IMR-90 (cell line): ENCODE data around the gene SLC19A1. TPM values are rescaled to one million over a fixed set of nuclear protein-coding genes. Genes with fewer than 3 reads are reported as not detected.

ENCODE experiments used
- ATAC-seq: fragments of 200-7000 bp; cut with Tn5 transposase; 2 replicates; pipeline ENCODE4 v1.9.1; 2020; ENCODE audit warnings: low read depth, mild to moderate bottlenecking, moderate library complexity
- BruUV-seq: library from RNA; stranded (reverse); fragments of 400-500 nt; replicated peaks from 2 replicates; lab custom pipeline; 2021; lab: Mats Ljungman, UMichigan
- CTCF ChIA-PET: fragments of 300-600 bp; formaldehyde crosslinking; extraction: SDS; loops from one replicate; lab custom pipeline; 2021; ENCODE audit warnings: antibody characterized with exemption; lab: Yijun Ruan, JAX
- POLR2A ChIA-PET: fragments of 300-600 bp; sonication (Branson Sonifier 250); formaldehyde crosslinking; loops from one replicate; lab custom pipeline; 2022; ENCODE audit warnings: antibody characterized with exemption; ENCODE audit not compliant: unreplicated experiment; lab: Charles Lee
- DNase-seq: peaks from one replicate; pipeline ENCODE4 v3.0.0; 2013
- H2AFZ ChIP-seq: replicated peaks from 2 replicates; pipeline ENCODE3; 2013; ENCODE audit warnings: low read length, mild to moderate bottlenecking; ENCODE audit not compliant: poor library complexity
- H2AK5ac ChIP-seq: 2 replicates; pipeline ENCODE4 v1.6.1; 2013; ENCODE audit warnings: low read depth, low read length, inconsistent platforms
- H2AK9ac ChIP-seq: replicated peaks from 2 replicates; pipeline ENCODE3; 2013; ENCODE audit warnings: mild to moderate bottlenecking, low read depth, low read length, moderate library complexity; ENCODE audit not compliant: poor library complexity
- H2BK120ac ChIP-seq: 2 replicates; pipeline ENCODE4 v1.6.1; 2013; ENCODE audit warnings: low read depth, low read length, inconsistent platforms
- H2BK15ac ChIP-seq: 3 replicates; pipeline ENCODE4 v1.6.1; 2013; ENCODE audit warnings: low read depth, low read length, inconsistent platforms
- H2BK20ac ChIP-seq: 2 replicates; pipeline ENCODE4 v1.6.1; 2013; ENCODE audit warnings: low read depth, mild to moderate bottlenecking, inconsistent platforms, low read length, moderate library complexity
- H2BK5ac ChIP-seq: 2 replicates; pipeline ENCODE4 v1.6.1; 2013; ENCODE audit warnings: mild to moderate bottlenecking, low read depth, low read length, inconsistent platforms; ENCODE audit not compliant: poor library complexity, severe bottlenecking
- H3K14ac ChIP-seq: replicated peaks from 2 replicates; pipeline ENCODE4 v1.6.1; 2013; ENCODE audit warnings: low read depth, low read length, inconsistent platforms
- H3K18ac ChIP-seq: 2 replicates; pipeline ENCODE4 v1.6.1; 2013; ENCODE audit warnings: low read depth, low read length, control low read depth
- H3K23ac ChIP-seq: 2 replicates; pipeline ENCODE4 v1.6.1; 2013; ENCODE audit warnings: low read depth, low read length, inconsistent platforms
- H3K27ac ChIP-seq: 2 replicates; pipeline ENCODE4 v1.5.1; 2013; ENCODE audit warnings: mild to moderate bottlenecking, control low read depth, low read length; ENCODE audit not compliant: insufficient read depth
- H3K27me3 ChIP-seq: 2 replicates; pipeline ENCODE4 v1.6.1; 2013; ENCODE audit warnings: low read length; ENCODE audit not compliant: control insufficient read depth, insufficient read depth
- H3K36me3 ChIP-seq: 2 replicates; pipeline ENCODE4 v1.6.1; 2013; ENCODE audit warnings: low read length, mixed read lengths; ENCODE audit not compliant: control insufficient read depth, insufficient read depth
- H3K4ac ChIP-seq: 2 replicates; pipeline ENCODE4 v1.6.1; 2013; ENCODE audit warnings: low read depth, low read length, inconsistent platforms
- H3K4me1 ChIP-seq: 2 replicates; pipeline ENCODE4 v1.6.1; 2013; ENCODE audit warnings: low read length, mixed read lengths; ENCODE audit not compliant: control insufficient read depth, insufficient read depth
- H3K4me2 ChIP-seq: 2 replicates; pipeline ENCODE4 v1.6.1; 2013; ENCODE audit warnings: low read depth, mild to moderate bottlenecking, control low read depth, low read length, moderate library complexity
- H3K4me3 ChIP-seq: 2 replicates; pipeline ENCODE4 v1.5.1; 2013; ENCODE audit warnings: low read depth, mild to moderate bottlenecking, control low read depth, low read length, moderate library complexity; ENCODE audit not compliant: insufficient read depth
- H3K56ac ChIP-seq: 2 replicates; pipeline ENCODE4 v1.6.1; 2013; ENCODE audit warnings: low read length, inconsistent platforms; ENCODE audit not compliant: insufficient read depth; ENCODE audit errors: extremely low read depth
- H3K79me1 ChIP-seq, 2 experiments: 2 replicates each; pipeline ENCODE4 v1.6.1; 2013; ENCODE audit warnings: low read length in 2 of 2, inconsistent platforms in 1 of 2, low read depth in 1 of 2
- H3K9ac ChIP-seq: 2 replicates; pipeline ENCODE4 v1.6.1; 2013; ENCODE audit warnings: low read depth, low read length, control low read depth
- H3K9me1 ChIP-seq: 2 replicates; pipeline ENCODE4 v1.6.1; 2013; ENCODE audit warnings: low read length, inconsistent platforms; ENCODE audit not compliant: insufficient read depth
- H3K9me3 ChIP-seq: 2 replicates; pipeline ENCODE4 v1.6.1; 2013; ENCODE audit warnings: low read length; ENCODE audit not compliant: control insufficient read depth, insufficient read depth
- H4K20me1 ChIP-seq: 2 replicates; pipeline ENCODE4 v1.6.1; 2013; ENCODE audit warnings: low read length, inconsistent platforms; ENCODE audit not compliant: insufficient read depth
- H4K5ac ChIP-seq: 2 replicates; pipeline ENCODE4 v1.6.1; 2013; ENCODE audit warnings: mild to moderate bottlenecking, low read depth, low read length, control low read depth
- H4K8ac ChIP-seq, 2 experiments: 2 replicates each; pipeline ENCODE4 v1.6.1; 2013; ENCODE audit warnings: low read depth in 2 of 2, low read length in 2 of 2, control low read depth in 1 of 2, inconsistent platforms in 1 of 2
- H4K91ac ChIP-seq: 2 replicates; pipeline ENCODE4 v1.6.1; 2013; ENCODE audit warnings: low read depth, low read length, inconsistent platforms; ENCODE audit not compliant: insufficient read depth
- CHD1 ChIP-seq: IDR thresholded peaks from 2 replicates; pipeline ENCODE4 v1.6.1; 2012; ENCODE audit warnings: low read depth, low read length, improper control_type of control experiment
- FOS ChIP-seq: fragments of 150-350 bp; IDR thresholded peaks from 2 replicates; pipeline ENCODE4 v1.6.1; 2016; ENCODE audit warnings: low read depth, low read length
- MAFK ChIP-seq: IDR thresholded peaks from 2 replicates; pipeline ENCODE4 v1.6.1; 2012; ENCODE audit warnings: low read depth, low read length, improper control_type of control experiment
- MAZ ChIP-seq: IDR thresholded peaks from 2 replicates; pipeline ENCODE4 v1.6.1; 2012; ENCODE audit warnings: low read depth, mild to moderate bottlenecking, low read length, improper control_type of control experiment, moderate library complexity, borderline replicate concordance
- MXI1 ChIP-seq: IDR thresholded peaks from 2 replicates; pipeline ENCODE4 v1.6.1; 2012; ENCODE audit warnings: low read depth, mild to moderate bottlenecking, low read length, moderate library complexity, borderline replicate concordance
- NFE2L2 ChIP-seq: fragments of 150-350 bp; IDR thresholded peaks from 2 replicates; pipeline ENCODE4 v1.6.1; 2016; ENCODE audit warnings: low read depth, mild to moderate bottlenecking, low read length
- POLR2A ChIP-seq: IDR thresholded peaks from 2 replicates; pipeline ENCODE4 v1.6.1; 2012; ENCODE audit warnings: mild to moderate bottlenecking, low read depth, low read length
- RCOR1 ChIP-seq: IDR thresholded peaks from 2 replicates; pipeline ENCODE4 v1.6.1; 2012; ENCODE audit warnings: mild to moderate bottlenecking, low read length, improper control_type of control experiment; ENCODE audit not compliant: insufficient replicate concordance
- RFX5 ChIP-seq: IDR thresholded peaks from 2 replicates; pipeline ENCODE4 v1.8.0; 2012; ENCODE audit warnings: low read depth, mild to moderate bottlenecking, low read length, moderate library complexity
- WGBS, 2 experiments: methylation state at CpG; one replicate each; pipeline versions ENCODE4 v1.1.5 to v1.1.7; 2013; ENCODE audit warnings: missing lambda C conversion rate in 2 of 2; ENCODE audit not compliant: insufficient read length in 1 of 2; ENCODE audit errors: extremely low coverage in 2 of 2; 5-methylcytosine and 5-hydroxymethylcytosine counted together
- dilution Hi-C: fragments of 300-500 bp; cut with HindIII; formaldehyde crosslinking; loops from one replicate; pipeline ENCODE4 v1.14.3; 2018; ENCODE audit warnings: low sequenced_read_pairs; ENCODE audit not compliant: unreplicated experiment
- in situ Hi-C: fragments of 300-500 bp; cut with MboI; formaldehyde crosslinking; loops from 3 replicates; pipeline ENCODE4 v1.14.3; 2019; ENCODE audit warnings: low sequenced_read_pairs, inconsistent platforms, mixed read lengths
- intact Hi-C: fragments of 100-400 bp; cut with micrococcal nuclease; formaldehyde crosslinking; loops from 2 replicates; pipeline ENCODE4 v1.10.0; 2022
- polyA plus RNA-seq, 3 experiments: library from polyadenylated mRNA; depleted of rRNA; stranded (reverse); fragments of >200 nt; gene quantifications; 2 replicates each; pipeline ENCODE4 v1.2.3, GENCODE V29; 2012; ENCODE audit warnings: low replicate concordance in 1 of 3
- total RNA-seq: library from RNA; depleted of rRNA; stranded (reverse); fragments of >200 nt; gene quantifications from 2 replicates; pipeline ENCODE4 v1.2.3, GENCODE V29; 2012
- TF ChIP-seq, protein P1 (sequence below): fragments of 150-350 bp; IDR thresholded peaks from 2 replicates; pipeline ENCODE4 v1.6.1; 2017; ENCODE audit warnings: mild to moderate bottlenecking, antibody characterized with exemption, low read length, low read depth

SLC19A1 gene
- total and polyA plus RNA-seq, 2 of the 4 experiments (the other 2 are of a cell fraction) = 2.2 to 16.2 TPM

DNA sequence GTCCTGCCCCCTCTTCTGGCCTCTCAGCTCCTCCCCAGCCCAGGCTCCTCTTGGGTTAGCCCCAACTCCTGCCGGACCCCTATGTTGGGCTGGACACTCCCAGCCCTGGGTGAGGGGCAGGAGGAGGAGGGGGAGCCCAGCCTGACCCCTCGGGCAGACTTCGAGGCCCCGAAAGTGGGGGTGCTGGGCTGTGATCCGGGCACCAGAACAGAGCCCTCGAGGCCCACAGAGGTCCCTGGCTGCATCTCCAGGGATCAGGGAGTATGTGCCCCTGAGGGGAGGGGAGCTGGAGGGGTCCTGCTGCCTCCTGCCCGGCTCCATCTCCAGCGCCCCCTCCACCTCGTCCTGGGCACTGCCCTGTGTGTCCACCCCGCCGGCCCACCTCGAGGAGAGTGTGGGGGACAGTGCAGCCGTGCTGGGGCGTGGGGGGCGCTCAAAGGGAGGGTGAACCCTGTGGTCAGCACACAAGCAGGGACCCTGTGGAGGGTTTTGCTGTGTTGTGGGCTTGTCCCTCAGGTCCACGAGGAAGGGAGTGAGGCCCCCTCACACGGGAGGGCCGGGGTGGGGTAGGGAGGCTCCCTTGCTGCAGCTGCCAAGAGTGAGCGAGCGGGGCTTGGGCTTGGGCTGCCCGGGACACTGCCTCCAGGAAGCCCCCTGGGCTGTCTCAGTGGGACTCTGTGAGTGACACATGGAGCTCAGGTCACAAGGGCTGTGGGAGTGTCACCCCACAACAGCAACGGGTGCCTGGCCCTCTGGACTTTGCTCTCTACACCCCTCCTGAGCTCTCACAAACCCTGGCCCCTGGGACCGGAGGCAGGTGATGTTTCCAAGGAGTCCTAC lies 82.8 kb downstream of the SLC19A1 start (continued):
- TF ChIP-seq MXI1 = no peak
- no peak for TF ChIP-seq FOS

GRCh38 chr21:45458281-45459170 lies 83.7 kb downstream of the SLC19A1 start:
- no TSS peak for BruUV-seq
- in situ Hi-C loops (no loop called here), dilution Hi-C loops (no loop called here), intact Hi-C loops (no loop called here)
- Histone ChIP-seq H3K9me1 (peaks cover 23% of the 10 kb centered on the region), H3K9me3 (peaks cover 2% of the 10 kb centered on the region; the same call in 1 of the 2 replicates), H2AFZ (no peak overlapping the region), H3K27me3 (no peaks in the 10 kb centered on the region), H2BK120ac (peak overlapping the region; percentile 38; the same call in 1 of the 2 replicates), H2BK5ac (no peak overlapping the region), H4K20me1 (peaks cover 36% of the 10 kb centered on the region), H3K9ac (no peak overlapping the region), H3K27ac (no peak overlapping the region), H3K4me1 (peaks cover 52% of the 10 kb centered on the region), H4K8ac (no peak overlapping the region; a peak in 1 of 4 replicates), H3K14ac (no peak overlapping the region), H4K91ac (no peak overlapping the region; the same call in 1 of the 2 replicates), H4K5ac (no peak overlapping the region), H2AK5ac (no peak overlapping the region), H3K36me3 (peaks cover 15% of the 10 kb centered on the region; the same call in 1 of the 2 replicates), H3K18ac (no peak overlapping the region), H2BK15ac (no peak overlapping the region), H3K4me2 (no peak overlapping the region), H3K4ac (peak overlapping the region; percentile 27; the same call in 1 of the 2 replicates), H2AK9ac (no peak overlapping the region), H3K79me1 (peaks cover 20 to 75% of the 10 kb centered on the region in 2 experiments), H3K56ac (no peak overlapping the region), H2BK20ac (no peak overlapping the region; the same call in 1 of the 2 replicates), H3K23ac (no peak overlapping the region), H3K4me3 (no peak overlapping the region)
- ChIA-PET POLR2A (no interaction called here), CTCF (no interaction called here)
- 81% methylated on average over 6 of the region's 30 CpGs; no CpG with 5 or more reads in 1 of the 2 experiments for WGBS, 2 experiments
- DNase-seq (no peak), ATAC-seq (no peak)
- TF ChIP-seq NFE2L2 = no peak
- TF ChIP-seq CHD1 = no peak
- TF ChIP-seq, protein P1, sequence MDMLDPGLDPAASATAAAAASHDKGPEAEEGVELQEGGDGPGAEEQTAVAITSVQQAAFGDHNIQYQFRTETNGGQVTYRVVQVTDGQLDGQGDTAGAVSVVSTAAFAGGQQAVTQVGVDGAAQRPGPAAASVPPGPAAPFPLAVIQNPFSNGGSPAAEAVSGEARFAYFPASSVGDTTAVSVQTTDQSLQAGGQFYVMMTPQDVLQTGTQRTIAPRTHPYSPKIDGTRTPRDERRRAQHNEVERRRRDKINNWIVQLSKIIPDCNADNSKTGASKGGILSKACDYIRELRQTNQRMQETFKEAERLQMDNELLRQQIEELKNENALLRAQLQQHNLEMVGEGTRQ = no peak
- no peak for TF ChIP-seq MAZ
- TF ChIP-seq MAFK = no peak
- TF ChIP-seq RFX5 = no peak
- TF ChIP-seq FOS = no peak
- no peak for TF ChIP-seq POLR2A
- TF ChIP-seq MXI1 = no peak
- no peak for TF ChIP-seq RCOR1
